H1 (cell line): ENCODE measurements around the gene IL10RA. TPM values are rescaled to one million over a fixed set of nuclear protein-coding genes. Genes with fewer than 3 reads are reported as not detected.

Experiments
- polyA plus RNA-seq, 7 experiments: library from polyadenylated mRNA; depleted of rRNA in 3 of 7; stranded (reverse) in 5 of 7; unstranded in 2 of 7; fragments of >200 nt in 5 of 7; fragments of 200-250 nt in 2 of 7; gene quantifications; 1 replicate in 5 of 7; 2 replicates in 1 of 7; 4 replicates in 1 of 7; pipeline versions ENCODE4 v1.2.1 to v1.2.3, GENCODE V29; 2011 to 2013; ENCODE audit warnings: missing spikeins in 2 of 7, mixed read lengths in 2 of 7
- total RNA-seq: library from RNA; stranded (reverse); fragmentation: NEBNext Ultra II Directional; extraction: Animal tissue kit (Norgen Biotek cat#: 25700); gene quantifications from 2 replicates; pipeline ENCODE4 v1.2.1, GENCODE V29; 2021
- TF ChIP-seq, protein P1 (sequence below): IDR thresholded peaks from 2 replicates; pipeline ENCODE4 v1.6.1; 2012; ENCODE audit warnings: inconsistent platforms

The IL10RA gene
- total and polyA plus RNA-seq, 2 of the 8 experiments (the other 6 are each of a cell fraction or from before 2014, with no cell fraction given) = 0.05 to 0.11 TPM

DNA sequence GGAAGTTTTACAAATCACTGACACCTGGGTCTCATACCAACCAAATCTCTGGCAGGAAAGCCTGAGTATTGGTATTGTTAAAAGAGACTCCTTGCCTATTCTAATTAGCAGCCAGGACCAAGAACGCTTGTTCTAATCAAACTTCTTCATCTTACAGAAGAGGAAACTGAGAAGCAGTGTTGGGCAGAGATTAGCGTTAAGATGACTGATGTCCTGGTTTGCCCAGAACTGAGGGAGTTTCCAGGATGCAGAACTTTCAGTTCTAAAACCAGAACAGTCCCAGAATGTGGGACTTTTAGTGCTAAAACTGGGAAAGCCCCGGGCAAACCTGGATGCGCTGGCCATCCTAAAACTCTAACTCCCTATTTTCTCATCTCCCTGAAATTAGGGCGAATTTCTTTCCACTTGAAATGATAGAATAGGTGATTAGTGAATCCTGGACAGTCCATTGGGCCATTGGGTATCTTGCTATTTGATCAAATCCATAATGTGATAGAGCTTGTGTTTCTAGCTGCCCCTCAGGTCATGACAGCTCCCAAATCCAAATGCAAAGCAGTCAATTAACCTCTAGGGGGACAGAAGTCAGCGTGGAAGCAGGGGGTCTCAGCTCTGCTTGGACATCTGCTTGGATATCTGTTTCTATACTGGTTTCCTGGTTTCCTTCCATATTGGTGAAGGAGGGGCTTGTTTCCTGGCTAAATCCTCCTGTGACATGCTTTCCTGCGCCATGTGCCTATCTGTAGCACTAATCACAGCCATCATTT is 41.0 kb upstream of the IL10RA start (continued):
- TF ChIP-seq, protein P1, sequence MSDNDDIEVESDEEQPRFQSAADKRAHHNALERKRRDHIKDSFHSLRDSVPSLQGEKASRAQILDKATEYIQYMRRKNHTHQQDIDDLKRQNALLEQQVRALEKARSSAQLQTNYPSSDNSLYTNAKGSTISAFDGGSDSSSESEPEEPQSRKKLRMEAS = no peak
